ENCODE data around the gene CTSC. TPM values are rescaled to one million over a fixed set of nuclear protein-coding genes. Genes with fewer than 3 reads are reported as not detected.
A peak's percentile ranks its signal among the peaks of the same experiment; 100 is the strongest.

CTSC gene
- total RNA-seq, 4 donors from 2014 or later: 22.1 to 59.0 (median 24.9) TPM

DNA sequence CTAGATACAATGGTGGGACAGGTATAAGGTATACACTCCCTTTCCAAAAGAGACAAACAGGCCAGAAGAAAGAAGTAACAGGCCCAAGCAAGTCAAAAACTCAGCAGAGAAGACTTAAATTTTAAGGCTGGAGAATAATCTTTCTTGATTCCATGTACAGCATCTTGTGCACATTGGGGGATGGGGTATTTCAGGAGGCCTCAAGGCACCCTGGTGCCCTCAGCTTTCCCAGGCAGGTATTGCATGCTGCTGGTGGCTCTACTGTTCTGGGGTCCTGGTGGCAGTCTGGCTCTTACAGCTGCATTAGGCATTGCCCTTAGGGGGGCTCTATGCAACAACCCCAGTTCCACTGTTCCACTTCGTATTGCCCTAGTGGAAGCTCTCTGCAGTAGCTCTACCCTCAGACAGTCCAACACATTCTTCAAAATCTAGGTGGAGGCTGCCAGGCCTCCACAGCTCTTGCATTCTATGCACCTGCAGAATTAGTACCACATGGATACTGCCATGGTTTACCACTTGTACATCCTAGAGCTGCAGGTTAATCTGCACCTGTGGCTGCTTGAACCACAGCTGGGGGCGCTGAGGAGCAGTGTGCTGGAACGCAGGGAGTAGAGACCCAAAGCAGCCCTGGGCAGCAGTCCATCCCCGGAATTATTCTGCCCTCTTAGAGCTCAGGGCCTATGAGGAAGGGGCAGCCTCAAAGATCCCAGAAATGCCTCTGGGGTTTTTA is 4.2 kb upstream of the CTSC start:
- Histone ChIP-seq H3K27ac (replicated peaks in 1 of 4) (no peak overlapping the region), H3K36me3 (no peaks in the 10 kb centered on the region), H3K4me1 (peaks cover 3 to 15% (median 10%) of the 10 kb centered on the region in 4 donors), H3K9me3 (no peaks in the 10 kb centered on the region), H3K27me3 (no peaks in the 10 kb centered on the region), H3K4me3 (no peak overlapping the region)
- DNase-seq (ENCODE audit: extremely low spot score): no peak
- 83% methylated on average over 2 of the region's 4 CpGs for WGBS
- TF ChIP-seq POLR2A (IDR thresholded peaks at IDR 0.05; ENCODE audit: low read depth): no peak
- intact Hi-C loops (cut with DNase I): no loop called here

DNA sequence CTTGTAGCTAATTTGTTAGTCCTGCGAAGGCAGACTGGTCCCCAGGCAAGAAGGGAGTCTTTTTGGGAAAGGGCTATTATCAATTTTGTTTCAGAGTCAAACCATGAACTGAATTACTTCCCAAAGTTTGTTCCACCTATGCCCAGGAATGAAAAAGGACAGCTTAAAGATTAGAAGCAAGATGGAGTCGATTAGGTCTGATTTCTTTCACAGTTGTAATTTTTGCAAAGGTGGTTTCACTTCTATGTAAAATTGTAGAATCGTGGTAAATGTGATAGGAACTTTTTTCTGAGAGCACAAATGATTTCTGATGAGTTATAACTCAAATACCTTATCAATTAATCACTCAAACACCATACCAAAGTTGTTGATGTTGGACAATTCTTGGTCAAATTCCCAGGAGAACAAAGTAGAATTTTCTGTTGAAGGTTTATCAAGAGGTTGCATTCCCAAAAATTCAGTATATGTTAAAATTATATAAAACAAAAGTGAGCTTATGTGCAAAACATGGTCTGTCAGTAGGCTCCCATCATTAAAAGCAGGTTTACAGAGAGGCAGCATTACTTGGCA is 2.9 kb upstream of the CTSC start:
- DNase-seq (ENCODE audit: extremely low spot score): no peak
- Histone ChIP-seq H3K27me3 (no peaks in the 10 kb centered on the region), H3K4me1 (peaks cover 3 to 15% (median 11%) of the 10 kb centered on the region in 4 donors), H3K27ac (replicated peaks in 1 of 4) (no peak overlapping the region), H3K36me3 (no peaks in the 10 kb centered on the region), H3K9me3 (no peaks in the 10 kb centered on the region), H3K4me3 (no peak overlapping the region)
- 92% methylated on average over 3 of the region's 3 CpGs for WGBS
- TF ChIP-seq POLR2A (IDR thresholded peaks at IDR 0.05; ENCODE audit: low read depth): no peak
- TF ChIP-seq, protein P1, sequence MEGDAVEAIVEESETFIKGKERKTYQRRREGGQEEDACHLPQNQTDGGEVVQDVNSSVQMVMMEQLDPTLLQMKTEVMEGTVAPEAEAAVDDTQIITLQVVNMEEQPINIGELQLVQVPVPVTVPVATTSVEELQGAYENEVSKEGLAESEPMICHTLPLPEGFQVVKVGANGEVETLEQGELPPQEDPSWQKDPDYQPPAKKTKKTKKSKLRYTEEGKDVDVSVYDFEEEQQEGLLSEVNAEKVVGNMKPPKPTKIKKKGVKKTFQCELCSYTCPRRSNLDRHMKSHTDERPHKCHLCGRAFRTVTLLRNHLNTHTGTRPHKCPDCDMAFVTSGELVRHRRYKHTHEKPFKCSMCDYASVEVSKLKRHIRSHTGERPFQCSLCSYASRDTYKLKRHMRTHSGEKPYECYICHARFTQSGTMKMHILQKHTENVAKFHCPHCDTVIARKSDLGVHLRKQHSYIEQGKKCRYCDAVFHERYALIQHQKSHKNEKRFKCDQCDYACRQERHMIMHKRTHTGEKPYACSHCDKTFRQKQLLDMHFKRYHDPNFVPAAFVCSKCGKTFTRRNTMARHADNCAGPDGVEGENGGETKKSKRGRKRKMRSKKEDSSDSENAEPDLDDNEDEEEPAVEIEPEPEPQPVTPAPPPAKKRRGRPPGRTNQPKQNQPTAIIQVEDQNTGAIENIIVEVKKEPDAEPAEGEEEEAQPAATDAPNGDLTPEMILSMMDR (IDR thresholded peaks at IDR 0.05): no peak
- intact Hi-C loops (cut with DNase I): no loop called here

DNA sequence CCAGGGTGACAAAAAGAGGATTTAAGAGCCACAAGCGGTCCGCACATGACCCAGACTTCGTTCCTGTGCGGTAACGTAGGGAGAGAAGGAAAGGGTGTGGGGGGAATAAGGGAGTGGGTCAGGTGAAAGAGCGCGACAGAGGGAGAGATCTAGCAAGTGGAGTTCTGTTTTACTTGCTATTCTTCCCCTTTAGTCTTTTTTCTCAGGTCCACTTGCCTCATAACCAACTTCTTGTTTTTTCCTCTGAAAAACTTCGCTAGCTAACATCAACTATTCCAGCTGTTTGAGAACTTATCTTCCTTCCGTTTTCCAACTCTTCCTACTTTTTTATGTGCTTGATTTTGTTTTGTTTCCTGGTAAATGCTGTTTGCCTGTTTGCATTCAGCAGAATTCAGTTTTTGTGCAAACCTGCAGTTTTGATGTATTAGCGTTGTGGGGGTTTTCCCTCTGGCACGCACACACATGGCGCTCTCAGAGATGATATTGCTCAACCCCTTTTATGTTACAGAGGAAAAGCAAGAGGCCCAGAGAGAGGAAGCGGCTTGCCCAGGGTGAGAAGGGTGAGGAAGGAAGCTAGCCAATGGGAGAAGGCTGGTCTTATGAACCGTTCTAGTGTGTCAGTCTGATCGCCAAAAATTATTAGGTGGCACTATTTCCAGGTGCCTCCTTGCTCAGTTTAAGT is 592 bp upstream of the CTSC start:
- Histone ChIP-seq H3K36me3 (peaks cover 0 to 6% (median 0%) of the 10 kb centered on the region in 4 donors), H3K4me3 (peak overlapping the region; percentile 69 to 86 (median 76)), H3K27ac (replicated peaks in 1 of 4) (peak overlapping the region; percentile 75 to 87 (median 77)), H3K4me1 (peaks cover 3 to 15% (median 11%) of the 10 kb centered on the region in 4 donors), H3K27me3 (no peaks in the 10 kb centered on the region), H3K9me3 (no peaks in the 10 kb centered on the region)
- DNase-seq (ENCODE audit: extremely low spot score): no peak
- intact Hi-C loops (cut with DNase I): loop anchor here (5.0 kb wide), 1 partner anchor 64 kb away; no protein-coding TSS in a partner anchor
- WGBS: 17% methylated on average over 15 of the region's 15 CpGs
- TF ChIP-seq EP300 (IDR thresholded peaks at IDR 0.05): no peak
- TF ChIP-seq POLR2AphosphoS5 (IDR thresholded peaks at IDR 0.05): peak in 1 of 2 donors; percentile 5

DNA sequence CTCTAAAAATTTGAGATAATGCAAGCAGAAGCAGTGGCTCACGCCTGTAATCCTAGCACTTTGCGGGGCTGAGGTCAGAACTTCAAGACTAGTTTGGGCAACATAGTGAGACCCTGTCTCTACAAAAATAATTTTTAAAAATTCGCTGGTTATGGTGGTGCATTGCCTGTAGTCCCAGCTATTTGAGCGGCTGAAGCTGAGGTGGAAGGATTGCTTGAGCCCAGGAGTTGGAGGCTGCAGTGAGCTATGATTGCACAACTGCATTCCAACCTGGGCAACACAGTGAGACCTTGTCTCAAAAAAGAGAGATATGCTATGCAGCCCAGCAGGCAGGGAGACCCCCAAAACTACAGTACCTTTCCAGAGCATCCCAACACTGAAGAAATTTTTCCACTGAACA is 2.3 kb downstream of the CTSC start:
- 75% methylated on average over 4 of the region's 4 CpGs for WGBS
- H3K4me3 ChIP-seq: peak overlapping the region in 1 of 4 donors; percentile 1

DNA sequence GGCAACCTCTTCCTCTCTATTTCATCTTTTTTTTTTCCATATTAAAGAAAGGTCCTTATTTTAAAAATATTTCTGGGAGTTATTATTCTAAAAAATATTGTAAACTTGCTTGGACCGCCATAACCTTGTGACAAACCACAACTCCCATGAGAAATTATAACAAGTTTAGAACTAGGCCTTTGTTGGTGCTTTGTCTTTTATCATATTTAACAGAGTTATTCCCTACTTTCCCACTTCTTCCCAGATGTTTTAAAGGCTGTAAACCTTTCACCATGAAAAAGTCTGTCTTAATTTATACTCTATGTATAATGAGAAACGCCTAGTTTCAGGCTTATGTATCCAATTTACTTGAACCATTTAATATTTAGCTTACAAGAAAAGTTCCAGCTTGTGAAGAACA is 3.7 kb downstream of the CTSC start:
- Histone ChIP-seq H3K9me3 (no peaks in the 10 kb centered on the region), H3K36me3 (peaks cover 0 to 13% (median 1%) of the 10 kb centered on the region in 4 donors), H3K4me3 (no peak overlapping the region), H3K27me3 (no peaks in the 10 kb centered on the region), H3K4me1 (peaks cover 3 to 14% (median 9%) of the 10 kb centered on the region in 4 donors), H3K27ac (replicated peaks in 1 of 4) (no peak overlapping the region)
- DNase-seq (ENCODE audit: extremely low spot score): no peak
- TF ChIP-seq EP300 (IDR thresholded peaks at IDR 0.05) (no peak), POLR2A (IDR thresholded peaks at IDR 0.05; ENCODE audit: low read depth) (no peak), POLR2AphosphoS5 (IDR thresholded peaks at IDR 0.05) (no peak)
- TF ChIP-seq, protein P1 (IDR thresholded peaks at IDR 0.05): no peak
- WGBS: 80% methylated on average over 2 of the region's 2 CpGs
- intact Hi-C loops (cut with DNase I): no loop called here

More for the DNA sequence above, 2.3 kb downstream of the CTSC start:
- Histone ChIP-seq H3K36me3 (peaks cover 0 to 13% (median 0%) of the 10 kb centered on the region in 4 donors), H3K27me3 (no peaks in the 10 kb centered on the region), H3K27ac (replicated peaks in 1 of 4) (no peak overlapping the region), H3K9me3 (no peaks in the 10 kb centered on the region), H3K4me1 (peaks cover 3 to 15% (median 11%) of the 10 kb centered on the region in 4 donors)
- TF ChIP-seq POLR2AphosphoS5 (IDR thresholded peaks at IDR 0.05) (no peak), POLR2A (IDR thresholded peaks at IDR 0.05; ENCODE audit: low read depth) (no peak), EP300 (IDR thresholded peaks at IDR 0.05) (no peak)
- TF ChIP-seq, protein P1 (IDR thresholded peaks at IDR 0.05): no peak
- DNase-seq (ENCODE audit: extremely low spot score): no peak
- intact Hi-C loops (cut with DNase I): loop anchor here (5.0 kb wide), 1 partner anchor 67 kb away; no protein-coding TSS in a partner anchor
